Measurements from ENCODE around the gene OR2T6. TPM values are rescaled to one million over a fixed set of nuclear protein-coding genes. Genes with fewer than 3 reads are reported as not detected.

The OR2T6 gene, protein sequence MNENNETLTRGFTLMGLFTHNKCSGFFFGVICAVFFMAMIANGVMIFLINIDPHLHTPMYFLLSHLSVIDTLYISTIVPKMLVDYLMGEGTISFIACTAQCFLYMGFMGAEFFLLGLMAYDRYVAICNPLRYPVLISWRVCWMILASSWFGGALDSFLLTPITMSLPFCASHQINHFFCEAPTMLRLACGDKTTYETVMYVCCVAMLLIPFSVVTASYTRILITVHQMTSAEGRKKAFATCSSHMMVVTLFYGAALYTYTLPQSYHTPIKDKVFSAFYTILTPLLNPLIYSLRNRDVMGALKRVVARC
- total RNA-seq = under 1 TPM in 1 of 2 donors, not detected in 1; 0.11 TPM

DNA sequence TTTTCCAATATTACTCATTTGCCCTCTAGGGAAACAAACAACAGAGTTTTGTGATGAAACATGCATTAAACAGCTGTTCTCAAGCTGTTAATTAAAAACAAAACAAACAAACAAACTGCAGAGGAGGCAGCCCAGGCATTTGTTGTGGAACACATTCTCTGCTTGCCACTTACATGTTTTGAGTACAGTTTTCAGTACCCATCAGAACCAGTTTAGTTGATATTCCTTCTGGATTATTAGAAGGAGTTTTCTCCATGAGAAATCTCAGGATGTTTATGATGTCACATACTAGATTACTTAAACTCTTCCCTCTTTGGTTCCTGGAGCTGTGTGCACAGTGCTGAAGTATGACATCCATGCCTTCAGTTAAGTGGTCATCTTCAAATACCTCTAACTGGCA, at the start of gene OR2T6:
Gene OR2T6, plus strand, starts transcription at position 301 of the 400 bp plus-strand sequence. CDS start 11,863 bp downstream, outside the sequence.
- no peaks in the 10 kb centered on the region for H3K27me3 ChIP-seq (replicated peaks; ENCODE audit: insufficient read depth)
- H3K4me1 ChIP-seq (replicated peaks) = no peaks in the 10 kb centered on the region
- H3K4me3 ChIP-seq = no peak within 1 kb of the TSS
- H3K36me3 ChIP-seq = no peaks in the 10 kb centered on the region
- H3K27ac ChIP-seq = no peak within 1 kb of the TSS
- no peaks in the 10 kb centered on the region for H3K9me3 ChIP-seq
- no peak for TF ChIP-seq POLR2AphosphoS5 (IDR thresholded peaks at IDR 0.05)
- no peak for TF ChIP-seq POLR2A (IDR thresholded peaks at IDR 0.05)
- TF ChIP-seq, protein P1, sequence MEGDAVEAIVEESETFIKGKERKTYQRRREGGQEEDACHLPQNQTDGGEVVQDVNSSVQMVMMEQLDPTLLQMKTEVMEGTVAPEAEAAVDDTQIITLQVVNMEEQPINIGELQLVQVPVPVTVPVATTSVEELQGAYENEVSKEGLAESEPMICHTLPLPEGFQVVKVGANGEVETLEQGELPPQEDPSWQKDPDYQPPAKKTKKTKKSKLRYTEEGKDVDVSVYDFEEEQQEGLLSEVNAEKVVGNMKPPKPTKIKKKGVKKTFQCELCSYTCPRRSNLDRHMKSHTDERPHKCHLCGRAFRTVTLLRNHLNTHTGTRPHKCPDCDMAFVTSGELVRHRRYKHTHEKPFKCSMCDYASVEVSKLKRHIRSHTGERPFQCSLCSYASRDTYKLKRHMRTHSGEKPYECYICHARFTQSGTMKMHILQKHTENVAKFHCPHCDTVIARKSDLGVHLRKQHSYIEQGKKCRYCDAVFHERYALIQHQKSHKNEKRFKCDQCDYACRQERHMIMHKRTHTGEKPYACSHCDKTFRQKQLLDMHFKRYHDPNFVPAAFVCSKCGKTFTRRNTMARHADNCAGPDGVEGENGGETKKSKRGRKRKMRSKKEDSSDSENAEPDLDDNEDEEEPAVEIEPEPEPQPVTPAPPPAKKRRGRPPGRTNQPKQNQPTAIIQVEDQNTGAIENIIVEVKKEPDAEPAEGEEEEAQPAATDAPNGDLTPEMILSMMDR (IDR thresholded peaks at IDR 0.05) = no peak
- intact Hi-C loops (cut with DNase I) = no loop called here
- DNase-seq (ENCODE audit: low spot score) = no peak

DNA sequence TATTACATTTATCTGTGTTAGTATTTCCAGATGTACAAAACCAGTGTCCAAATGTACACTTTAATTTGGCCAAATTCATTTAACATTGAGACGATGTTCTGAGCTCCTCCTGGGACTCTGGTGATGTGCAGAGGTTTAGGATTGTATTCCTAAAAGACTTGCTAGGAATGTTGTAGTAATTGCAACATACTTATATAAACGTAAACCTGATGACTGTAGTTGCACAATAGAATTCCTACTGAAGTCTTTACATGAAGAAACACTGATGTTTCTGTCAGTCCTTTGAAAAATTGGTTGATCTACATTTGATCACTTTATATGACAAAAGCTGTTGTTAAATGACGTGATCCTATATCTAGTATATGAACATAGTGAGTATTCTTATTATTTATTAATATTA, 32.1 kb upstream of the OR2T6 start:
- Histone ChIP-seq H3K4me1 (replicated peaks) (no peaks in the 10 kb centered on the region), H3K9me3 (no peaks in the 10 kb centered on the region), H3K27me3 (replicated peaks; ENCODE audit: insufficient read depth) (no peaks in the 10 kb centered on the region), H3K4me3 (no peak overlapping the region), H3K36me3 (no peaks in the 10 kb centered on the region), H3K27ac (no peak overlapping the region)
- 60% methylated on average over 3 of the region's 3 CpGs for WGBS
- TF ChIP-seq POLR2AphosphoS5 (IDR thresholded peaks at IDR 0.05) = no peak
- TF ChIP-seq POLR2A (IDR thresholded peaks at IDR 0.05) = no peak
- TF ChIP-seq, protein P1 (IDR thresholded peaks at IDR 0.05) = no peak
- DNase-seq (ENCODE audit: low spot score) = no peak
- intact Hi-C loops (cut with DNase I) = no loop called here

DNA sequence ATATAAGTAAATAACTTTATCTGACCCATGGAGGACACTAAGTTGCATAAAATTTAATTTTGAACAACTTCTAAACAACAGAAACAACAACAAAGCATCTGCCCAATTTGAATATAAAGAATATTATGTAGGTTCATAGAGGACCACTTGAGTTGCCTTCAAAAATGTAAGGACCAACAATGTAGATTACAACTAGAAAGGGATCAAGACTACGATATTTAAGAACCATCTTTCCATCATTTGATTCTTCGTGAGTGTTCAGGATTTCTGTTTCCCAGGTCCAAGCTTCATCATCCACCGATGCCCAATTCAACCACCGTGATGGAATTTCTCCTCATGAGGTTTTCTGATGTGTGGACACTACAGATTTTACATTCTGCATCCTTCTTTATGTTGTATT, 27.1 kb upstream of the OR2T6 start, which contains the start of gene OR14C36:
Gene OR14C36, plus strand, starts transcription at position 301 of the 400 bp plus-strand sequence. Its CDS starts 0 bp downstream, at position 301.
- Histone ChIP-seq H3K27ac (no peak within 1 kb of the TSS), H3K27me3 (replicated peaks; ENCODE audit: insufficient read depth) (no peaks in the 10 kb centered on the region), H3K4me1 (replicated peaks) (no peaks in the 10 kb centered on the region), H3K4me3 (no peak within 1 kb of the TSS), H3K9me3 (no peaks in the 10 kb centered on the region), H3K36me3 (no peaks in the 10 kb centered on the region)
- WGBS = 81% methylated on average over 4 of the region's 4 CpGs
- TF ChIP-seq POLR2AphosphoS5 (IDR thresholded peaks at IDR 0.05) (no peak), POLR2A (IDR thresholded peaks at IDR 0.05) (no peak)
- TF ChIP-seq, protein P1 (IDR thresholded peaks at IDR 0.05) = no peak
- DNase-seq (ENCODE audit: low spot score) = no peak
- intact Hi-C loops (cut with DNase I) = no loop called here

DNA sequence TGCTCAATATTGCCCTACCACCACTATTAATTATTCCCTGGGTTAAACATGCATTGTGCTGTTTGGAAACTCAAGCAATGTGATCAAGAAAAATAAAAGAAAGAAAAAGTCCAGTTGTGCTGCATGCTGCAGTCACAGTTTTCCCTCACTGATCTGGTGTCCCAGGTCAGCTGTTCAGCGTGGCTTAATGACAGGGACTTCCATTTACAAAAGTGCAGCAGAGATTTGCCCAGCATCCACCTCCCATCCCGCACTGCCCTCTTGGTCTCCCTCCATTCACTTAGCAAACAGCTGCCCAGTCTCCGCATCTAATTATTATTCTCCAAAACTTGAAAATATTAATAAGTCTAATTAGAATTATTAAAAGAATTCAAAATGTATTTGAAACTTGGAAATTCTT, 16.1 kb upstream of the OR2T6 start:
- 77% methylated on average over 3 of the region's 3 CpGs for WGBS

DNA sequence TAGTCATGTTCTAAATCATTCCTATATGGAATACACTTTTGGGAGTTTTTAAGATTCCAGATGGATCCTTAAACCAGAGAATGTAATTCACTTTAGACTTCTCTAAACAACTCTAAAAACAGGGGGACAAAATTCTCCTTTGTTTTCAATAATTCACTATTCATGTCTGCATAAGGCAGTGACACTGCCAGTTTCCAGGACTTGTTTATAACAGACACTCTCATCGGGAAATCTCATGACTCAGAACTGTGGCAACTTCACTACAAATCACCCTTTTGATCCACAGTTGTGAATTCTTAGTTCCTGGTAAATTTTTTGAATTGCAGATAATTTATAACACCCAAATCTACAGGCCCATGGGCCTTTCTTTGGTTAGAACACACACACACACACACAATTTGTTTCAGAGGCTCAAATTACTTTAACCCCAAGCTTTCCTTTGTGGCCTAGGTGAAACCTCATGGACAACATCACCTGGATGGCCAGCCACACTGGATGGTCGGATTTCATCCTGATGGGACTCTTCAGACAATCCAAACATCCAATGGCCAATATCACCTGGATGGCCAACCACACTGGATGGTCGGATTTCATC, 14.3 kb upstream of the OR2T6 start, which contains the start of gene OR2T4:
Gene OR2T4, plus strand, starts transcription at position 545 of the 595 bp plus-strand sequence. Its CDS starts 0 bp downstream, at position 545.
- Histone ChIP-seq H3K4me1 (replicated peaks) (no peaks in the 10 kb centered on the region), H3K27ac (no peak within 1 kb of the TSS), H3K36me3 (no peaks in the 10 kb centered on the region), H3K27me3 (replicated peaks; ENCODE audit: insufficient read depth) (no peaks in the 10 kb centered on the region), H3K4me3 (no peak within 1 kb of the TSS), H3K9me3 (no peaks in the 10 kb centered on the region)
- intact Hi-C loops (cut with DNase I) = no loop called here
- DNase-seq (ENCODE audit: low spot score) = no peak
- TF ChIP-seq, protein P1 (IDR thresholded peaks at IDR 0.05) = no peak
- no peak for TF ChIP-seq POLR2AphosphoS5 (IDR thresholded peaks at IDR 0.05)
- no peak for TF ChIP-seq POLR2A (IDR thresholded peaks at IDR 0.05)
- 57% methylated on average over 3 of the region's 3 CpGs for WGBS

More for the DNA sequence above, 16.1 kb upstream of the OR2T6 start:
- H3K36me3 ChIP-seq = no peaks in the 10 kb centered on the region
- no peak overlapping the region for H3K27ac ChIP-seq
- no peaks in the 10 kb centered on the region for H3K27me3 ChIP-seq (replicated peaks; ENCODE audit: insufficient read depth)
- TF ChIP-seq POLR2AphosphoS5 (IDR thresholded peaks at IDR 0.05) = no peak
- no peak for TF ChIP-seq POLR2A (IDR thresholded peaks at IDR 0.05)
- H3K9me3 ChIP-seq = no peaks in the 10 kb centered on the region
- no peaks in the 10 kb centered on the region for H3K4me1 ChIP-seq (replicated peaks)
- no peak overlapping the region for H3K4me3 ChIP-seq
- intact Hi-C loops (cut with DNase I) = no loop called here
- DNase-seq (ENCODE audit: low spot score) = no peak

Data from prostate gland (tissue), 2 donors.